Measurements from ENCODE around the gene MYT1.

Gene MYT1

GRCh38 chr20:64140061-64140931, 24.0 kb upstream of the MYT1 start:
- no peak for FAIRE-seq

GRCh38 chr20:64140956-64141355, 23.3 kb upstream of the MYT1 start:
- FAIRE-seq: no peak

GRCh38 chr20:64142590-64142989, 21.7 kb upstream of the MYT1 start:
- no peak for FAIRE-seq

- no peak for FAIRE-seq
Observed at GRCh38 chr20:64143018-64143801, 21.0 kb upstream of the MYT1 start.

- no peak for FAIRE-seq
Observed at GRCh38 chr20:64144144-64144912, 19.9 kb upstream of the MYT1 start.

GRCh38 chr20:64145458-64146300, 18.6 kb upstream of the MYT1 start:
- FAIRE-seq: no peak

- FAIRE-seq: no peak
Observed at GRCh38 chr20:64146301-64146935, 17.8 kb upstream of the MYT1 start.

- FAIRE-seq: no peak
Observed at GRCh38 chr20:64146936-64147477, 17.2 kb upstream of the MYT1 start.

- no peak for FAIRE-seq
Observed at GRCh38 chr20:64148581-64148980, 15.7 kb upstream of the MYT1 start.

GRCh38 chr20:64149141-64149540, 15.1 kb upstream of the MYT1 start:
- FAIRE-seq: no peak

GRCh38 chr20:64149809-64150560, 14.3 kb upstream of the MYT1 start:
- FAIRE-seq: no peak

GRCh38 chr20:64150756-64151632, 13.3 kb upstream of the MYT1 start:
- FAIRE-seq: no peak

GRCh38 chr20:64151633-64152530, 12.4 kb upstream of the MYT1 start:
- no peak for FAIRE-seq

GRCh38 chr20:64152906-64153305, 11.3 kb upstream of the MYT1 start:
- FAIRE-seq: no peak

GRCh38 chr20:64153410-64153809, 10.8 kb upstream of the MYT1 start:
- FAIRE-seq: no peak

GRCh38 chr20:64153861-64154589, 10.2 kb upstream of the MYT1 start:
- FAIRE-seq: no peak

- FAIRE-seq: no peak
Observed at GRCh38 chr20:64154590-64155257, 9.5 kb upstream of the MYT1 start.

Measured in endometrium (tissue), 2 donors.